Fibroblast of pulmonary artery (primary cell): ENCODE results near the gene GALNT2.
A peak's percentile ranks its signal among the peaks of the same experiment; 100 is the strongest.

Experiments
- DNase-seq: peaks from one replicate; pipeline ENCODE4 v3.0.0-alpha.2; 2010; ENCODE audit warnings: low read depth
- H3K4me3 ChIP-seq: replicated peaks from 2 replicates; pipeline ENCODE4 v1.5.1; 2011; ENCODE audit warnings: low read depth, mild to moderate bottlenecking, control low read depth, low read length, moderate library complexity
- CTCF ChIP-seq: IDR thresholded peaks from 2 replicates; pipeline ENCODE4 v1.5.1; 2011; ENCODE audit warnings: mild to moderate bottlenecking, control low read depth, low read length, inconsistent platforms; ENCODE audit errors: missing control alignments

GALNT2 gene

DNA sequence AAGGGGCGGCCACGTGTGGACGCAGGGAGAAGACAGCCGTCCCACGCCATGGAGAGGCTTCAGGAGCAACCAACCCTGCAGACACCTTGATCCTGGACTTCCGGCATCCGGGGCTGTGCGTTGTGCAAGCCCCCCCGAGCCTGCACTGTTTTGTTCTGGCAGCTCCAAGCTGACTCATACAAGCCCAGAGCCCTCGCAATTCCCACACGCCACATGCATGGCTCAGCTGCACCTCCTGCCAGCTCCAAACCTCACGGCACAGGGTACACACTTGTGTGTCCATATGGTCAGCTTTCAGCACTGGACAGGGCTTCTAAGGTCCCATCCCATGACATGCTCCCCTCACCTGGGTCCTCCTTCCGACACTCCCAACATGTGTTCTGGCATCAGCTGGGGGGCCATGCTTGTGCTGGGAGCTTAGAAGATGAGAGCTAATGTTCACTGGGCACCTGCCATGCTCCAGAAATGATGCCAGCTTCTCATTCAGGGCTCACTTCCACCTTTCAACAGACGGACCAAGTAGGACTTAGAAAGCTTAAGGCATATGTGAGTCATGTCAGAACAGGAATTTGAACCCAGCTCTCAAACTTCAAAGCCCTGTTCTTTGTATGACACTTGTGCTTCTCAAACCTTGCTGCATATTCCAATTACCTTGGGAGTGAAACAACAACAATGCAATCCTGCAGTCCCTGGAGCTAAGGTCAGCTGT is 221.8 kb downstream of the GALNT2 start:
- peak; percentile 23 for DNase-seq
- no peak overlapping the region for H3K4me3 ChIP-seq
- TF ChIP-seq CTCF: no peak

DNA sequence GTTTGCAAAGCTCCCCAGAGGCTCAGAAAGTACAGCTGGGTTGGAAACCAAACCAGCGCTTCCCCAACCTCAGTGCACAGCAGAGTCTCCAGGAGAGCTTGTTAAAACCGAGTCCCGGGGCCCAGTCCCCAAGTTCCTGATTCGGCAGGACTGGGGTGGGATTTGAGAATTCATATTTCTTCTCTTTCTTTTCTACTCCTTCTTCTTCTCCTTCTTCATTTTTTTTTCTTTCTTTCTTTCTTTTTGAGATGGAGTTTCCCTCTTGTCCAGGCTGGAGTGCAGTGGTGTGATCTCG is 222.3 kb downstream of the GALNT2 start:
- TF ChIP-seq CTCF: no peak
- no peak for DNase-seq
- H3K4me3 ChIP-seq: no peak overlapping the region

DNA sequence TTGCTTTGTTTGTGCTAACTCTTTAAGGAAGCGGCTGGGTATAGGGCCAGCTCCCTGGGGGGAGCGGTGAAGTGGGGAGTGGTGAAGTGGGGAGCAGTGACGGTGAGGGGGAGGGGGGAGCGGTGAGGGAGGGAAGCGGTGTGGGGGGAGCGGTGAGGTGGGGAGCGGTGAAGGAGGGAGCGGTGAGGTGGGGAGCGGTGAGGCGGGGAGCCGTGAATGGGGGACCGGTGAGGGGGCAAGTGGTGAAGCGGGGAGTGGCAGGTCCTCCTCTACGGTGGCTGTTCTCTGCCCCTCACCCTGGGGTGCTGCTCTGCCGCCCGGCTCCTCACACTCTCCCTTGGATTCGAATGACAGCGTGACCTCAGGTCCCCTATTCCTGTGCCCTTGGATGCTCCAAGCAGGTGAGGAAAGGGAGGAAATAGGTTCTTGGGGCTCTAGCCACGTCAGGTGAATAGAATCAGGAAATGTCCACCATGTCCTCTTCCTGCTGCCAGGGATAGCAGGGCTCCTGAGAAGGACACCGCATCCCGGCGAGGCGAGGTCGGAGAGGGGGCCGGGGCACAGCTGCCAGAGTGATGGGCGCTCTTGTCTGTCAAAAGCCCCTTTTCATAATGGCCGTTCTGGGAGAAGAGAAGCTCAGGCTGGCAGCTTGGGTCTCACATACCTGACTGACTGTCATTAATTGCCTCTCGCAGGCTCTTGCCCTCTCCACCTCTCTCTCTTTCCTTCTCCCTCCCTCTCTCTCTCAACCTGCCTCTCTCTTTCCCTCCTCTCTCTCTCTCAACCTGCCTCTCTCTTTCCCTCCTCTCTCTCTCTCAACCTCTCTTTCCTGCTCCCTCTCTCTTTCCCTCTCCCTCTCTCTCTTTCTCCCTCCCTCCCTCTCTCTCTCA is 224.9 kb downstream of the GALNT2 start:
- no peak overlapping the region for H3K4me3 ChIP-seq
- no peak for TF ChIP-seq CTCF
- DNase-seq: no peak

DNA sequence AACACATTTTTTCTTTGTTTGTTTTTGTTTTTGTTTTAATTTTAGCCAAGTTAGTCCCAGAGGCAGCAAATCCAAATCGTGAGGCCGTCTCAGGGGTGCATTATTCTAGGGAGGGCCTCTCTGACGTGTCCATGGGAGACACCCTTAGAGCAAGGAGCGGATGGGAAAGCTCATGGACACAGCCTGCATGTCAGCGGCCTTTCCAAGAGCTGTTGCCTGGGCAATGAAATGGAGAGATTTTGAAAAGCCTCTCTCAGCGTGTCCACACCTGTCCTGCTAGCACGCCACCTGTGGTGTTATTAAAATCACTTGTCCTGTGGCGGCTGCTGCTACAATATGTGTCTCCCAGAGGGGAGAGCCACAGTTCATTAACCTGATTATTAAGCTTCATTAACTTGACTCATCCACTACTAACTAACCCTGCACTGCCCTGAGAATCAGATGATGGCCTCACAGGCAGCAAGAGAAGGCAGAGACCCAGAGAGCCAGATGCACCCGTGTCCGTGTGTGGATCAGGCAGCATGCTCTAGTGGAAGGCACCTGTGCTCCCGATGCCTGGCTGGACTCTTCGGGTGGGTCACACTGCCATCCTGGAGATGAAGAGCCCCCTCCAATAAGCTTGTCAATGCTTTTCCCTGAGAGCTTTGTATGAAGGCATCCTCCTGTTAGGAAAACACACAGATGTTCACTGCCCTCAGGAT is 225.8 kb downstream of the GALNT2 start:
- no peak overlapping the region for H3K4me3 ChIP-seq
- DNase-seq: no peak
- TF ChIP-seq CTCF: no peak

GRCh38 chr1:230293390-230293700 is 226.3 kb downstream of the GALNT2 start:
- no peak for TF ChIP-seq CTCF
- no peak overlapping the region for H3K4me3 ChIP-seq
- DNase-seq: no peak

DNA sequence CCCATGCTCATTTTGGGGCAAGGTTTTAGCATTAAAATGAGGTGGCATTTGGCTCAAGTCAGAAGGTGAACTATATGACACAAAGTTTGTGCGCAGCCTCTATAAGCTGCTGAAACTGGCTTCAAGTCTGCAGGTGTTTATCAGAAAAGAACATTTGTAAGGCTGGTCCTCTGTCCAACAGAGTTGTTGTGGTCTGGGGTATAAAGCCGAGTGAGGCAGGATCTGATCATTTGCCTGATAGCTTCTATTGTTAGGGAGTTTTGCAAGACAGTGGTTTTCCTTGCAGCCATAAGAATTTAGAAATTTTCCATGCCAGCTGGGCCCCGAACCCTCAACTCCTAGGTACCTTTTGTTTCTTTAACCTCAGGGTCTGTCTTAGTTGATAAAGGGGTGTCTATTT is 228.3 kb downstream of the GALNT2 start:
- H3K4me3 ChIP-seq: no peak overlapping the region
- no peak for DNase-seq
- no peak for TF ChIP-seq CTCF
